Measurements from ENCODE around the gene PTPRD.

DNA sequence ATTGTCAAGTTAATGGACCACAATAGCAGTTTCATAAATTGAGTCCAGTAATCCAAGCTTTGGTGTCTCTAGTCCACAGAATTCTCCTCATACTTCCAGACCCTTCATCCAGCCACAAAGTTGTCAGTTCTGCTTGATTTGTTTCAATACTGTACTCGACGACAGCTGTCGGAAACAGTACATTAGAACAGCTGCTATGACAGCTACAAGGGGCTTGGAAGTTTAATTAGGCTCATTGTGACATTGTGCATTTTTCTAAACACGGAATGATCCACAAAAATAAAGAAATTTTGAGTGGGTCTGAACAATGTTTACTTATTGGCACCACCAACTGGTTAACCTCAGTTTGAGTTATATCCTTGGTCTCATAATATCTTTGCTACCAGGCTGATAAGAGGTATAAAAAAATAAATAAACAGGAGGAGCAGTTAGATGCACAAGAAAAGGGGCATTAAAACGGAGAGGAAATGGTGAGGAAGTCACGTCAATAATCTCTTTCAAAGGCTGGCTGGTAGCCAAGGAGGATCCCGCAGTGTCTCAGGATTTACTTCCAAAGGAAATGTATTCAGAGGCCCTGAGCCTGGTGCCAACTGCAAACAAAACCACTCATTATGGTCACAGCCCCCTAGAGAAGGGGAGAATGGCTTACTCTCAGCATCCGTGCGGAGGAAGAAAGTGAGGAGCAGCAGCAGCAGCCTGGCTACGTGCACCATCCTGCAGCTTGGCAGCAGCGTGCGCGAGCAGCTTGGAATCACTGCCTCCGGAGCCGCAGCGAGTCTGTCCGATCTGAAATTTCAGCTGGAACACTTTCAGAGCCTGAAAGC lies 1879.5 kb downstream of the PTPRD start:
- no peak for TF ChIP-seq EZH2 (IDR thresholded peaks at IDR 0.05; ENCODE audit: borderline replicate concordance, low read depth, low read length, poor library complexity, severe bottlenecking)
- TF ChIP-seq, protein P1, sequence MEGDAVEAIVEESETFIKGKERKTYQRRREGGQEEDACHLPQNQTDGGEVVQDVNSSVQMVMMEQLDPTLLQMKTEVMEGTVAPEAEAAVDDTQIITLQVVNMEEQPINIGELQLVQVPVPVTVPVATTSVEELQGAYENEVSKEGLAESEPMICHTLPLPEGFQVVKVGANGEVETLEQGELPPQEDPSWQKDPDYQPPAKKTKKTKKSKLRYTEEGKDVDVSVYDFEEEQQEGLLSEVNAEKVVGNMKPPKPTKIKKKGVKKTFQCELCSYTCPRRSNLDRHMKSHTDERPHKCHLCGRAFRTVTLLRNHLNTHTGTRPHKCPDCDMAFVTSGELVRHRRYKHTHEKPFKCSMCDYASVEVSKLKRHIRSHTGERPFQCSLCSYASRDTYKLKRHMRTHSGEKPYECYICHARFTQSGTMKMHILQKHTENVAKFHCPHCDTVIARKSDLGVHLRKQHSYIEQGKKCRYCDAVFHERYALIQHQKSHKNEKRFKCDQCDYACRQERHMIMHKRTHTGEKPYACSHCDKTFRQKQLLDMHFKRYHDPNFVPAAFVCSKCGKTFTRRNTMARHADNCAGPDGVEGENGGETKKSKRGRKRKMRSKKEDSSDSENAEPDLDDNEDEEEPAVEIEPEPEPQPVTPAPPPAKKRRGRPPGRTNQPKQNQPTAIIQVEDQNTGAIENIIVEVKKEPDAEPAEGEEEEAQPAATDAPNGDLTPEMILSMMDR (conservative IDR thresholded peaks at IDR 0.05; ENCODE audit: low read depth, low read length), result no peak
